GM12801 (cell line): Measurements from ENCODE around the gene S100A5.

Source experiments
- TF ChIP-seq, protein P1 (sequence below): IDR thresholded peaks from one replicate; pipeline ENCODE4 v1.5.1; 2011; ENCODE audit warnings: control low read depth; ENCODE audit not compliant: insufficient read length; ENCODE audit errors: extremely low read depth

S100A5 gene

DNA sequence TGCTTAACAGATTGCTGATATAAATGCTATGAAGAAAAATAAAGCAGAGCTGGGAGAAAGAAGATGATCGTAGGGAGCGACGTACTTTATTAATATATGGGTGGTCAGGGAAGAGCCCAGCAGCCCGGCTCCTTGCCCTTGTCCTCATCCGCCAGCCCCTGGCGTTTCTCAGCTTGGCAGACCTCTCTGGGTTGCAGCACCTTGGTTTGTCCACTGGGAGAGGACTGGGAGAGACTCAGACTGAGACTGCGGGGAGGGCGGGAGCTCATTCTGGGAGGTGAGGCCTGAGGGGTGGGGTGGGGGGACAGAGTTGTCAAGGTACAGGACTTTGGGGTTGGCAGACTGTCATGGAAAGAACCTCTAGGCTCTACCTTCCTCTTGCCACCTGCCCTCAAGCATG is 11.6 kb upstream of the S100A5 start:
- TF ChIP-seq, protein P1, sequence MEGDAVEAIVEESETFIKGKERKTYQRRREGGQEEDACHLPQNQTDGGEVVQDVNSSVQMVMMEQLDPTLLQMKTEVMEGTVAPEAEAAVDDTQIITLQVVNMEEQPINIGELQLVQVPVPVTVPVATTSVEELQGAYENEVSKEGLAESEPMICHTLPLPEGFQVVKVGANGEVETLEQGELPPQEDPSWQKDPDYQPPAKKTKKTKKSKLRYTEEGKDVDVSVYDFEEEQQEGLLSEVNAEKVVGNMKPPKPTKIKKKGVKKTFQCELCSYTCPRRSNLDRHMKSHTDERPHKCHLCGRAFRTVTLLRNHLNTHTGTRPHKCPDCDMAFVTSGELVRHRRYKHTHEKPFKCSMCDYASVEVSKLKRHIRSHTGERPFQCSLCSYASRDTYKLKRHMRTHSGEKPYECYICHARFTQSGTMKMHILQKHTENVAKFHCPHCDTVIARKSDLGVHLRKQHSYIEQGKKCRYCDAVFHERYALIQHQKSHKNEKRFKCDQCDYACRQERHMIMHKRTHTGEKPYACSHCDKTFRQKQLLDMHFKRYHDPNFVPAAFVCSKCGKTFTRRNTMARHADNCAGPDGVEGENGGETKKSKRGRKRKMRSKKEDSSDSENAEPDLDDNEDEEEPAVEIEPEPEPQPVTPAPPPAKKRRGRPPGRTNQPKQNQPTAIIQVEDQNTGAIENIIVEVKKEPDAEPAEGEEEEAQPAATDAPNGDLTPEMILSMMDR = no peak

- TF ChIP-seq, protein P1 = no peak
These were observed 10.2 kb upstream of the S100A5 start for GRCh38 chr1:153550827-153551500.

DNA sequence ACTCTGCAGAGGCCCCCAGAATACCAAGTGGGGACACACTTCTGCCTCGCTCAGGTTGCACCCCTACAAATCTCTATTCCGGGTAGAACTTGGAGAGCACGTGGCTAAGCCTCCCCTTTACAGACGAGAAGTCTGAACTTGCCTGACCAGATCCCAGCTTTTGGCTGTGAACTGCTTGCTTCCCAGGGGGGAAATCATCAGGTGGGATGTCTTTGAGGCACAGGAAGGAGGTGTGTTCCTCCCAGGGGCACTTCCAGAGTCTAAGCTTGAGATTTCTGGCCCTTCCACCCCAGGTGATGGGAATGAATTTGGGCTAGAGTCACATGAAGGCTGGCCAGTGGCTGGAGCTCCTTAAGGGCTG is 9.6 kb upstream of the S100A5 start:
- TF ChIP-seq, protein P1 = no peak

- TF ChIP-seq, protein P1 = no peak
These were observed 9.1 kb upstream of the S100A5 start for GRCh38 chr1:153549741-153550397.

DNA sequence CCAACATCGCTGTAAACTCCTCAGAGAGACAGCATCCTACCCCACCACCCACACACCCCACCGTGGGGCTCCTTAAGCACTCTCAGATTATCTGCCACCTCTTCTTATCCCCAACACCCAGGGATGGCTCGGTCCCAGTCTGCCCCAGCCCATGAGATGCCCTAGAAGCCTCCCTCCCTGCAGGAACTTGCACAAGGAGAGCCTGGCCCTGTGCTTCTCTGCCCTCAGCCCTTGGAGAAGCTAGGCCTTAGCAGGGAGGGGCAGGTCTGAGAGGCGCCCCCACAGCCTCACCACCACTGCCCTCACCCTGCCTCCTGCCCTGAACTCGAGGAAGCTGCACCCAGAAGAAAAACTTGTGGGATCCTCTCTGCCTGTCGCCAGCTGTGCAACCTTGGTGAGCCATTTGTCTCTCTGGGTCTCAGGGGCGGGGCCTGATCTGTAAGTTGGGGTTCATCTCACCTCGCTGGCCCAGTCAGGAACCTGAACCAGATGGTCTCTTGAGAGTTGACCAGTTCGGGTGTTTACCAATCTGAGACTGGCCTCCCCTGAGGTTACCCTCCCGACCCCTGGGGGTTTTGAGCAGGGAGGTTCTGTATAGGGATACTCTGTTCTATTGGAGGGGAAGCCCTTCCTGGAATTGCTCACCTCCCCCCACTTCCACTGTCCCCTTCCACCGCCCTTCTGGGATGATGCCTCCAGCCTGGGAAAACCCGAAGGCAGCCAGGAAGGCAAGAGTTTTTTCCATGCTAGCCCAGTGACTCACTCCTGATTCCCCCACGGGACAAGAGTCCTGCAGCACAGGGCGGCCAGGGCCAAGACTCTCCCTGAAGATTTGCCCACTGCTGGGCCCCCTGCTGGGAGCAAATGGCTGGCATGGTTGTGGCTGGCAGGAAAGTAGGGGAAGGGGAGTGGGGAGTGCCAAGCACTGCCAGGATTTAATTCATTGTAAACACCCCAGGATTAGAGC is 8.3 kb upstream of the S100A5 start, which contains the start of gene S100A3:
TSS of gene S100A3 (minus strand) at position 537 of the 967 bp plus-strand sequence. CDS start 773 bp downstream, outside the sequence.
- TF ChIP-seq, protein P1 = no peak

GRCh38 chr1:153547560-153548551 is 7.1 kb upstream of the S100A5 start:
- TF ChIP-seq, protein P1 = no peak
